ENCODE data around the gene TIPRL.

The TIPRL gene

DNA sequence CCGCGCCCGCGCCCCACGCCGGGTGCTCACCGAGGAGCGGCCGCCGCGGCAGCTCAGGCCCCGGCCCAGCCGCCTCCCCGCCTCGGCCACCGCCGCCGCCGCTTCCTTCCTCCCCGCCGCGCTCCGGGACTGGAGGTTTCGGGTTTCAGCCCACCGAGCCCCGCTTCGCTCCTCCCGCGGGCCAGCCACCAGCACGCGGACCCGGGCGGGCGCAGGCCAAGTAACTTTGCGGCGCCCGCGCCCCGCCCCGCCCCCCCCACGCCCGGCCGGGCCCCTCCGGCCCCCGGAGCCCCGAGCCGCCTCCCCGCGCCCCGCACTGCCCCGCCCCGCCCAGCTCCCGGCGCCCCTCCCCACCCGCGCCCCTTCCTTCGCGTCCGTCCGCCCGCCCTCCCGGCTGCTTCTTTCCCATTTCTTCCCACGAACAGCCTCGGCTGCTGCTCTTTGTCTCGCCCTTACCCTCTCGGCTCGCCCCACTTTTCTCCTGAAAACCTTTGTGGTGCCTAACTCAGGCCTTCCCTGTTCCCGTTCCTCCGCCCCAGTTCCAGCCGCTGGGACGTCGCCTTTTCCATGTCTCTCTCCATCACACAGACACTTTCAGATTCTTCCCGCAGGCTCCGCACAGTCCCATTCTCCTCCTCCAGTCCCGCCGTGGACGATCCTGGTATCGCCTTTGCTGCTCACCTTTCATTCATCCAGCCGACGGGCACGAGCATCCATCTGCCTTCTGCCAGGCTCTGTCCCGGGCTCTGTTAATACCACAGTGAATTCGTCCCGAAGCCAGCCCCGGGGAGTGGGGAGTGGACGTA lies 41.9 kb upstream of the TIPRL start, which contains the start of gene GPR161:
Gene GPR161 (minus strand): TSS at position 222 of the 806 bp plus-strand sequence. CDS start 32,080 bp downstream, outside the sequence.
- peak within 1 kb of the TSS; percentile 52 for H3K4me3 ChIP-seq (ENCODE audit: low read depth, low read length)
- TF ChIP-seq CTCF (IDR thresholded peaks at IDR 0.05; ENCODE audit: borderline replicate concordance, insufficient read depth, low read depth, low read length), result no peak

DNA sequence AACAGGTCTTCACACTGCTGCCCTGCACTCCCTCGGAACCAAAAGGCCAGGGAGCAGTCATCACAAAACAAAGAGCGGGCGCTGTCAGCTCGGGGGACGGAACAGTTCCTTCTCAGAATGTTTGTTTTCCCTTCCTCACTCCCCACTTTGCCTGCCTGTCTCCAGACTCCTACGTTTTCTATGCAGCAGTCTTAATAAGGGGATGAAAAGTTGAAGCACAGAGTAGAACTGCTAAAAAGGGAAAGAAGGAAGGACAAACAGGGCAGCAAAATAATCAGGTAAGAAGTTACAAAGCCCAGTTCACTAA lies 41.3 kb upstream of the TIPRL start:
- H3K4me3 ChIP-seq (ENCODE audit: low read depth, low read length), result peak overlapping the region; percentile 48
- TF ChIP-seq CTCF (IDR thresholded peaks at IDR 0.05; ENCODE audit: borderline replicate concordance, insufficient read depth, low read depth, low read length), result no peak

DNA sequence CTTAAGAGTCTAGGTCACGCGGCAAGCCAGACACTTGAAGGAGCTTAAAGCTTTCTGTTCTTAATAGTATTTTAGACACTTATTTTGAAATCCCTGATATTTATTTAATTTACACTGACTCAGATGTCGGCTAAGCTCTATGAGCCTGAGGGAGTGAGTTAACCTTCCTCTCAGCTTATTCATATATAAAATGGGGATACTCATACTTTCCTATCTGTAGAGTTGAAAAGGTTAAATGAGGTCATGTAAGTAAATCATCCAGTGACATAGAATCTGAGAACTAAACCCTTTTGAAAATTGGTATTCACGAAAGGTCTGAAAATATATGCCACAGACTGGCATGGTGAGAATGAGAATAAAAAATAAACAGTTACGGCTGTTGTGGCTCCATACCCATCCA lies 40.6 kb upstream of the TIPRL start:
- H3K4me3 ChIP-seq (ENCODE audit: low read depth, low read length), result no peak overlapping the region
- no peak for TF ChIP-seq CTCF (IDR thresholded peaks at IDR 0.05; ENCODE audit: borderline replicate concordance, insufficient read depth, low read depth, low read length)

GRCh38 chr1:168139070-168139469 lies 39.7 kb upstream of the TIPRL start:
- no peak for TF ChIP-seq CTCF (IDR thresholded peaks at IDR 0.05; ENCODE audit: borderline replicate concordance, insufficient read depth, low read depth, low read length)
- H3K4me3 ChIP-seq (ENCODE audit: low read depth, low read length), result no peak overlapping the region

GRCh38 chr1:168141871-168142385 lies 36.8 kb upstream of the TIPRL start:
- TF ChIP-seq CTCF (IDR thresholded peaks at IDR 0.05; ENCODE audit: borderline replicate concordance, insufficient read depth, low read depth, low read length), result no peak
- H3K4me3 ChIP-seq (ENCODE audit: low read depth, low read length), result no peak overlapping the region

GRCh38 chr1:168145184-168146159 lies 33.3 kb upstream of the TIPRL start:
- TF ChIP-seq CTCF (IDR thresholded peaks at IDR 0.05; ENCODE audit: borderline replicate concordance, insufficient read depth, low read depth, low read length), result peak; percentile 97
- H3K4me3 ChIP-seq (ENCODE audit: low read depth, low read length), result no peak overlapping the region
